Measurements from ENCODE around the gene ATXN10. TPM values are rescaled to one million over a fixed set of nuclear protein-coding genes. Genes with fewer than 3 reads are reported as not detected.

Gene ATXN10
- total and polyA plus RNA-seq, 2 of the 8 experiments (the other 6 are each of a cell fraction or from before 2014, with no cell fraction given), result 134 to 210 TPM

DNA sequence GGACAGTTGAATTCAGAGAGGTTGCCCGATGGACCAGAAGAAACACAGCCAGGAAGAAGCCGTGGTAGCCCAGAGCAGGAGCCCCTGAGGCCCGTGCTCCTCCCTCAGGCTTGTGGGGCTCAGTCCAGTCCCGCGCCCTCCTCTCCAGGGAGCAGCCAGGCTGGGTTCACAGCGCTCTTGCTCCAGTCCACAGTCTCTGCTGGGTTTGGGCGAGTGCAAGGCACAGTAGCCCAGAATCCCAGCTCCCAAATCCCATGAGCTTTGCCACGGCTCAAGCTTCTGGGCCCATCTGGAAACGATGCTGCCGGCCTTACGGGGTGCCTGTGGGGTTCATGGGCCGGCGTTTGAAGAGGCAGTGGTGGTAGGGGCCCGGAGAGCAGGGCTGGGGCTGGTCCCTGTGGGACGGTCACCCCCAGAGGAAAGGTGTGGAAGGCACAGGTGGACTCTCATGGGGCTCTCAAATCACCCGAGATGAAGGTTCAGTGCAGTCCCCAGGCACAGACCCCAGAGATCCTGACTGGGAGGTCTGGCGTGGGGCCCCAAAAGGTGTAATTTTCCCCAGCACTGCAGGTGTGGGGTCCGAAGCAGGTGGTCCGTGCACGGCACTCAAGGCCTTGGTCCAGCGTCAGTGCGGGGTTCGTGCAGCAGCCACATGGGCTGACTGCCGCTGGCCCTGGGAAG, 30.6 kb upstream of the ATXN10 start:
- no peaks in the 10 kb centered on the region for H3K36me3 ChIP-seq (ENCODE audit: control insufficient read depth in 2 of 4, insufficient read depth in 4 of 4, low read length in 3 of 4)
- WGBS, 2 experiments (ENCODE audit: extremely low coverage in 1 of 2, insufficient coverage in 1 of 2, insufficient read length in 1 of 2, insufficient replicate concordance in 2 of 2, low coverage in 1 of 2, low lambda C conversion rate in 2 of 2, missing lambda C conversion rate in 1 of 2), result 90% methylated on average over 24 of the region's 24 CpGs; no CpG with 5 or more reads in 1 of the 2 experiments
- no peak for FAIRE-seq
- no peak for TF ChIP-seq GABPA (IDR thresholded peaks at IDR 0.05; ENCODE audit: borderline replicate concordance, insufficient read depth, low read length)
- no peak for TF ChIP-seq KDM5A (IDR thresholded peaks at IDR 0.05; ENCODE audit: low read length)
- no peak for TF ChIP-seq RBBP5 (IDR thresholded peaks at IDR 0.05; ENCODE audit: borderline replicate concordance, low read depth, low read length)
- no peak for TF ChIP-seq SP2 (IDR thresholded peaks at IDR 0.05; ENCODE audit: low read length)
- TF ChIP-seq KDM1A (IDR thresholded peaks at IDR 0.05; ENCODE audit: borderline replicate concordance, low read length), result peak; percentile 23; the same call in 1 of the 2 replicates

More for the DNA sequence above, 30.6 kb upstream of the ATXN10 start:
- Histone ChIP-seq H2BK15ac (ENCODE audit: low read length) (peak overlapping the region; percentile 61; the same call in 1 of the 2 replicates), H3K18ac (ENCODE audit: extremely low read depth, low read length) (no peak overlapping the region), H3K56ac (replicated peaks; ENCODE audit: insufficient read length, low read depth, low read length) (no peak overlapping the region), H3K23ac (ENCODE audit: insufficient read length) (no peak overlapping the region), H2BK5ac (ENCODE audit: low read depth, low read length) (peak overlapping the region; percentile 35; the same call in 1 of the 2 replicates), H4K8ac (ENCODE audit: extremely low read depth, insufficient read depth, low read length) (no peak overlapping the region), H3K27ac (ENCODE audit: low read depth, low read length) (no peak overlapping the region), H3K79me2 (ENCODE audit: control insufficient read depth in 1 of 2, insufficient read depth in 2 of 2, low read length in 2 of 2) (no peaks in the 10 kb centered on the region), H2AFZ (ENCODE audit: low read length) (no peak overlapping the region), H2BK20ac (ENCODE audit: low read length) (peak overlapping the region; percentile 80), H3K4me1 (replicated peaks in 1 of 4; ENCODE audit: control insufficient read depth in 3 of 4, insufficient read depth in 4 of 4, low read length in 3 of 4) (peaks cover 0 to 21% (median 16%) of the 10 kb centered on the region in 4 experiments; a peak in 6 of 7 replicates), H2AK5ac (ENCODE audit: low read depth, low read length) (no peak overlapping the region), H3K4me3 (ENCODE audit: extremely low read depth in 1 of 4, insufficient read depth in 2 of 4, low read depth in 3 of 4, low read length in 4 of 4) (no peak overlapping the region), H2BK120ac (replicated peaks; ENCODE audit: low read depth, low read length) (no peak overlapping the region), H4K20me1 (replicated peaks in 1 of 2; ENCODE audit: control insufficient read depth in 1 of 2, insufficient read depth in 2 of 2, low read length in 2 of 2) (no peaks in the 10 kb centered on the region), H3K4me2 (ENCODE audit: insufficient read depth in 1 of 2, low read depth in 2 of 2, low read length in 2 of 2) (no peak overlapping the region), H3K23me2 (ENCODE audit: low read depth, low read length) (peaks cover 3% of the 10 kb centered on the region; the same call in 1 of the 2 replicates), H3K9me3 (ENCODE audit: insufficient read depth in 2 of 2, low read depth in 1 of 2, low read length in 1 of 2) (no peaks in the 10 kb centered on the region), H3K27me3 (replicated peaks in 1 of 4; ENCODE audit: control insufficient read depth in 3 of 4, extremely low read depth in 1 of 4, insufficient read depth in 3 of 4, low read length in 3 of 4) (peaks cover 0 to 16% (median 5%) of the 10 kb centered on the region in 4 experiments; a peak in 5 of 7 replicates), H3K9ac (replicated peaks in 1 of 4; ENCODE audit: extremely low read depth in 1 of 4, low read depth in 3 of 4, low read length in 3 of 4) (no peak overlapping the region), H4K5ac (ENCODE audit: insufficient read length, low read depth, low read length) (no peak overlapping the region), H4K91ac (replicated peaks; ENCODE audit: insufficient read length, low read length) (peak overlapping the region; percentile 69), H3K79me1 (ENCODE audit: low read depth, low read length) (no peaks in the 10 kb centered on the region), H3K4ac (replicated peaks; ENCODE audit: insufficient read length, low read depth, low read length) (no peak overlapping the region), H3K14ac (ENCODE audit: insufficient read length) (no peak overlapping the region), H2BK12ac (ENCODE audit: low read depth, low read length) (peak overlapping the region; percentile 7; the same call in 1 of the 2 replicates)
- ChIA-PET CTCF (ENCODE audit: partially characterized antibody) (interaction anchor here (1.2 to 1.7 kb wide), 2 partner anchors 7 to 43 kb away, joined by 4 read pairs; no protein-coding TSS in a partner anchor), POLR2A (ENCODE audit: partially characterized antibody) (no interaction called here)
- no peak for DNase-seq (ENCODE audit: low read depth in 1 of 2, low spot score in 2 of 2)

All from H1 (cell line).